K562 (cell line): ENCODE measurements around the gene TMEM143.

Experiments
- CTCF ChIP-seq, 3 experiments: IDR thresholded peaks in 2 of 3; conservative IDR thresholded peaks in 1 of 3; 2 replicates each; pipeline ENCODE4 v1.5.1; 2011 to 2012; ENCODE audit warnings: low read length in 3 of 3, mild to moderate bottlenecking in 3 of 3, control low read depth in 2 of 3, improper control_type of control experiment in 1 of 3, inconsistent platforms in 1 of 3, low read depth in 1 of 3, mixed read lengths in 1 of 3, moderate library complexity in 1 of 3; ENCODE audit not compliant: insufficient read depth in 2 of 3
- GATAD2B ChIP-seq: fragments of 450-650 bp; IDR thresholded peaks from 2 replicates; pipeline ENCODE4 v1.6.1; 2017; ENCODE audit warnings: mild to moderate bottlenecking, borderline replicate concordance
- RBM34 ChIP-seq: fragments of 200-400 bp; formaldehyde crosslinking; IDR thresholded peaks from 2 replicates; pipeline ENCODE4 v1.6.1; 2018; ENCODE audit warnings: low read length, borderline replicate concordance; ENCODE audit not compliant: insufficient read depth
- SOX6 ChIP-seq: fragments of 450-650 bp; IDR thresholded peaks from 2 replicates; pipeline ENCODE4 v1.6.1; 2014; ENCODE audit warnings: mild to moderate bottlenecking
- SP2 ChIP-seq: IDR thresholded peaks from 2 replicates; pipeline ENCODE4 v1.6.1; 2011; ENCODE audit warnings: mild to moderate bottlenecking, low read depth, low read length, moderate library complexity; ENCODE audit not compliant: poor library complexity, severe bottlenecking; ENCODE audit errors: extremely low read depth
- TAF1 ChIP-seq: IDR thresholded peaks from 2 replicates; pipeline ENCODE4 v1.6.1; 2011; ENCODE audit warnings: mild to moderate bottlenecking, low read length, moderate library complexity; ENCODE audit not compliant: insufficient read depth, control insufficient read depth, severe bottlenecking; ENCODE audit errors: extremely low read depth
- USF2 ChIP-seq: sonication (generic); formaldehyde crosslinking; IDR thresholded peaks from 2 replicates; pipeline ENCODE4 v1.5.0; 2020; ENCODE audit warnings: missing genetic modification reagents
- ZFX ChIP-seq: sonication (generic); formaldehyde crosslinking; IDR thresholded peaks from 2 replicates; pipeline ENCODE4 v1.8.0; 2022; ENCODE audit warnings: mild to moderate bottlenecking, missing genetic modification reagents, moderate library complexity

- TF ChIP-seq SP2: no peak
- TF ChIP-seq TAF1: no peak
- no peak for TF ChIP-seq RBM34
- no peak for TF ChIP-seq CTCF (IDR thresholded peaks at IDR 0.05 in 2 of 3, conservative IDR thresholded peaks at IDR 0.05 in 1 of 3; ENCODE audit: insufficient read depth in 2 of 3, low read depth in 1 of 3, low read length in 3 of 3)
- no peak for TF ChIP-seq GATAD2B
- TF ChIP-seq ZFX (CRISPR knock-in tag): no peak
- TF ChIP-seq SOX6: no peak
- TF ChIP-seq USF2 (CRISPR knock-in tag): no peak
Measured at GRCh38 chr19:48354332-48354992, 9.3 kb downstream of the TMEM143 start.
